T-helper 2 cell (primary cell): ENCODE data around the gene EMID1.
A peak's percentile ranks its signal among the peaks of the same experiment; 100 is the strongest.

Experiments
- DNase-seq, 5 experiments: peaks; one replicate each; pipeline versions ENCODE4 v3.0.0 to v3.0.0-alpha.2; 2012 to 2022

Gene EMID1

DNA sequence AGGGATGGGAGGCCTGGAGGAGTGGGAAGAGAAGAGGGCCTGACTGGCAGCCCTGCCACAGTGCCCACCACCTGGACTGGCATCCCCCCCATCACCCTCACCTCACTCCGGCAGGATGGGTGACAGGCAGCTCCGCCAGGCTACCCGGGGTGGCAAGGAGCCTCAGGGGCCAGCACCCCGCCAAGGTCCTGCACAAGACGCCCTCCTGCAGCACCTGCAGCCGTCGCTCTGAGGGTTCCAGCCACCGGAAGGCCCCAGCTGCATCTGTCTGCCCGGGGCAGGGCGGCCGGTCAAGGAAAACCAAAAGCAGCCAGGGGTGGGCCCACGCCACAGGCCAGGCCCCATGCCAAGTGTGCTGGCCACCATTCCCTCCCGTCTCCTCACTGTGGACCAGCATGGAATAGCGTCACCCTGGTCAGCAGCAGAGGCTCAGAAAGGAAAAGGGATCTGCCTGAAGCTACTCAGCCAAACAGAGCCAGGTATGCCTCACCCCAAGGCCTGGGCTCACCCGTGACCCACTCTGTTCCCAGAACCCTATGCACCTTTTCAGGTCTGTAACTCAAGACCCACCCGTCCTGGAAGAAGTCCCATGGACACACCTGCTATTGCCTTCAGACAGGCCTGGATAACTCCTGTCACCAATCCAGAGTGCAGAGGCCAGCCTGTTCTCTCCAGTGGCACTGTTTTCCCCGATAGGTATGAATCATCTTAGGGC lies 55.1 kb downstream of the EMID1 start:
- DNase-seq: no peak

DNA sequence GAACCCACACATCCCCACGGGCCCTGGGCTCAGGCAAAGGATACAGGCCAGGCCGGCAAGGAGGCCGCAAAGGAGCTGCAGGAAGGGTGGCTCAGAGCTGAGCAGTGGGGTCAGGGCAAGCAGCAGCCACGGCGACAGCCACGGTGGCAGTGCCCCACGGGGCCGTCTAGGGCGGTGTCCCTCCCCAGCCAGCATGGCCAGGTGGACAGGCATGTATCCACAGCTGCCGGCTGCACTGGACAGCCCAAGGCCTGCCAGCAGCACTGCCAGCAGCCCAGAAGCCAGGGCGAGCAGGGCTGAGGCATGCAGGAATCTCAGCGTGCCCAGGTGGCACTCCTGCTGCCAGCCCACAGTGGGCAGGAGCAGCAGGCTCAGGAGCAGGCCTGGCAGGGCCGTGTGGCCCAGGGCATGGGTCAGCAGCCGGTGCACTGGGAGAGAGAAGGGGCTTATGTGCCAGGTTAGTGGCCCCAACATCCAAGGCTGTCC lies 58.1 kb downstream of the EMID1 start:
- DNase-seq: no peak

DNA sequence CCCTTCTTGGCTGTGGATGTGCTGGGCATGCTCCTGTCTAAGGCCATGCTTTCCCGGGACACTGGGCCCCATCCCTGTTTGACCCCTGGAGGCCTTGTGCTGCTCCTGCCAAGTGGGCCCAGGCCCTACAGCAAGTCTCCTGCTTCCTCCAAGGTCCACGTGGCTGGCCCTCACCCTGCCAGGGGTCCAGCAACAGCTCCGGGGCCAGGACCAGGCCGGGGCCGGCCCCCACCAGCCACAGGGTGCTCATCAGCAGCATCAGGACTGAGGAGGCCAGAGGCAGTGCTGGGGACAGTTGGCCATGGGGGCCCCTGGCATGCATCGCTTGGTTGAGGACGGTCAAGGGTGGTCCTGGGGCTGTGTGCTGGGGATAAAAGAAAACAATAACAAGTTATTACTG lies 59.6 kb downstream of the EMID1 start:
- no peak for DNase-seq

DNA sequence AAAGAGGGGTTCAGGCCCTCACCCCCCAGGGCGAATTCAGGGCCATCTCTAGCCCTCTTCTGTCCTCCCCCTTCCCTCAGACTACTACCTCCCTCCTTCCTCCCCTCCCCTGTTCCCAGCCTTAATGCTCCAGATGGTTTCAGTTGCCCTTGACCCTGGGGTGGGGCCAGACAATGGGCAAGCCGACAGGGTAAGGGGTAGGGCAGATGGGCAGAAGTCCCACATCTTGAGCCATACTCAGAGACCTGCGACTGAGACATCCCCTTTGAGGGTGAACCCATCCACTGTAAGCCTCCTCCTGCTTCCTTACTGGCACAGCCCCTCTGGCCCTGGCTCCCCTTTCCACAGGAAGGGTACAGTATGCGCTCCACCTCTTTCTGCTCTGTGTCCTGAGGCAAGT lies 60.2 kb downstream of the EMID1 start:
- DNase-seq: no peak

DNA sequence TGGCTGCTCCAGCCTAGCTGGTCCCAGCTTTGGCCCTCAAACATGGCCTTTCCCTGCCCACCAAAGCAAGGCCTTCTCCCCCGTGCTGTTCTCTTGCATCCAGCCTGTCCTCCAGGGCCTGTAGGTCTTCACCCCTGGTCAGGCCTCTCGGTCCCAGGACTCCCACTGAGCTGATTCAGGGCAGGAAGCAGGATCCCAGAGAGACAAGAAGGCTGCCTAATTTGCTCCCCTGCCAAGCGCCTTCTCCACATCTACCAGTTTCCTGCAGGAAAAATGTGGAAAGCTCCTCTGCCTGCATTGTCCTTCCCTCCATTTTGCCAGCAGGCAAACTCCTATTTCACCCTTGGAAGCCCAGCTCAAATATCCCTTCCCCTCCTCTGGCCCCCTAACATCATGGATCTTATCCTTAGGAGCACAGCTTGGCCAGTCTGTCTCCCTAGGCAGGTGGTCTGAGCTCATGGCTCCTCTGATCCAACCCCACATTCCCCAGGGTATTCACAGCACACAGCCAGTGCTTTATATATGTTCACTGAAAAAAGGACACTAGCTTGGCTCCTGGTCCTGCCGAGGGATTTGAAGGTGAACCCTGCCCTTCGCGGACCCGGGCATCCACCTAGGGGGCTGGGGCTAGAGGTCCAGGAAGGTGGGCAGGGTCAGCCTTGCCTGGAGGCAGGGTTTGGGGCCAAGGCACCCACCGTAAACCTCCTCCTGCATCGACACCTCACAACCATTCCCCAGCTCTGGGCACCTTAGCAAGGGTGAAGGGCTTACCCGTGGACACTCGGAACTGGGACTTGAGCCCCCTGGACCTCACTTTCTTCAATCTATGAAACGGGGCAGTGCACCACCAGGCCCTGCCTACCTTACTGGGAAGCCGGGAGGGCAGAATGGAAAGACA lies 61.1 kb downstream of the EMID1 start:
- DNase-seq: peak in 1 of 5 experiments; percentile 7

DNA sequence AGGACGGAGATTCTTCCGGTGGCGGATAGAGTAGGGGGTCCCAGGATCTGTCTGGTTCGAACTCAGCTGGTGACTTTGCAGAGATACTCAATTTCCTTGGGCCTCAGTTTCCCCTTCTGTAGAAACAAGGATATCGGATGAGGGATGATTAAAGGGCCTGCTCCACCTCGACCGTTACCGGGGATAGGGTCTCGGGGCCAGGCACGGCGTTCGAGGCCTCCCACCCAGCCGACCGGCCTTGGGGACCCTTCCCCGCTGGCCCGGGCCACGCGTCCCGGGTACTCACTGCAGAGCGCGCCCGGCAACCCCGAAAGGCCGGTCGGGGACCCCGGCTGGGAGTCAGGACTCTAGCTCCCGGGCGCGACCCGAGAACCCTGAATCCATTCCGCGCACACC lies 61.8 kb downstream of the EMID1 start:
- DNase-seq: no peak

DNA sequence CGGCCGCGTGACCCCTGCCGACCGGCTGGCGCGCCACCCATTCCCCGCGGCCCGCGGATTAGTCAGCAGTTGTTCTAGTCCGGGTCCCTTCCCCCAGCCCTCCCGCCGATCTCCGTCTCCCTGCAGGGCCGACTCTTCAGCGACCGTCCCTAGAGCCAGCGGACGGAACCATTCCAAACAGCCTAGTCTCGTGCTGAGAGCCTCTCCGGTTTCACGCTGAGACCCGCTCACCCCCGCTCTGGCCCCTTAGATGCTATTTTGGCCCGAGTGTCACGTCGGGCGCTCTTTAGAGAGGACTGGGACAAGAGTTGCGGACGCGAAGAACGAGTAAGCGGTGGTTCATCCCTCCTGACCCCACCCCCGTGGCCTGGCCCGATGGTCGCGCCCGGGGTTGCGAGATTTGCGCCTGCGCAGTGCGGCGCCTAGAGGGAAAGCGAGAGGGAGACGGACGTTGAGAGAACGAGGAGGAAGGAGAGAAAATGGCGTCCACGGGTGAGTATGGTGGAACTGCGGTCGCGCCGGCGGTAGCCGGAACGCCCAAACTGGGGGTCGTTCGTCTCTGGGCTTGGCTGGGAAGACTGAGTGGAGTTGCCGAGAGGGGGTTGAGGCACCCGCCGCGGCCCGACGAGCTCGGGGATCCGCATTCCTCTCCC lies 62.3 kb downstream of the EMID1 start, which contains the start of the genes EWSR1 and RHBDD3:
Gene EWSR1, plus strand, starts transcription at position 411 of the 653 bp plus-strand sequence. Its CDS starts 69 bp downstream, at position 480.
Gene RHBDD3, minus strand, starts transcription at position 124 of the 653 bp plus-strand sequence. CDS start 2,355 bp downstream, outside the sequence.
- DNase-seq: peak; percentile 91 to 96 (median 93)

DNA sequence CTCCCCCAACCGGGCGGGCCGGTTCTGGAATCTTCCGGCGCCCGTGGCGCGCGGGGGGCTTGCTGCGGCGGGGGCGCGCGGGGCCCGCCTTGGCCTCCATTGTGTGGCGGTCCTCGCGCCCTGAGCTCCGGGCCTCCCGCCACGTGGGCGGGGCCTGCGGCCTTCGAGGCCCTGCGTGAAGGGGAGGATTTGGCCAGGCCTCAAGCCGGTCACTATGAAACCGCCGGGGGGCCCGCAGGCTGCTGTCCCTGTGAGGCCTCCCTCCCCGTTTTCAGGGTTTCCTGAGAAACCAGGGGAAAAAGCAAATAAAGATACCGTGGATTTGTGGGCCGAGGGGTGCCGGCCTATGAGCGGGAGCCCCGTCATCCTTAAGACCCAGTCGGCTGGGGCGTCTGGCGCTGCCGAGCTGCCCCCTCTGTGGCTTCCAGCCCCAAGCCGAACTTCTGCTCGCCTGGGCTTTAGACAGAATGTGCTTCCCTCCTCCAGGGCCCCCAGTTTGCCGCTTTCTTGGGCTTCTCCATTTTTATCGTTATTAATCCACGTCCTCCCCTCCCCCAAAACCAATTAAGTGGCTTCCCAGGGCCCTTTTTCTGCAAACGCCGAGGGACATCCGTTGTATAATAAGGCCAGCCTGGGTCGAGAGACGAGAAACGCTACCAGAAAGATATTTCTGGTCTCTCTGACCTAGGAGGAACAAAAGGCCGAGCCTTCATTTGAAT lies 63.0 kb downstream of the EMID1 start:
- peak in 4 of 5 experiments; percentile 18 to 67 (median 38) for DNase-seq

DNA sequence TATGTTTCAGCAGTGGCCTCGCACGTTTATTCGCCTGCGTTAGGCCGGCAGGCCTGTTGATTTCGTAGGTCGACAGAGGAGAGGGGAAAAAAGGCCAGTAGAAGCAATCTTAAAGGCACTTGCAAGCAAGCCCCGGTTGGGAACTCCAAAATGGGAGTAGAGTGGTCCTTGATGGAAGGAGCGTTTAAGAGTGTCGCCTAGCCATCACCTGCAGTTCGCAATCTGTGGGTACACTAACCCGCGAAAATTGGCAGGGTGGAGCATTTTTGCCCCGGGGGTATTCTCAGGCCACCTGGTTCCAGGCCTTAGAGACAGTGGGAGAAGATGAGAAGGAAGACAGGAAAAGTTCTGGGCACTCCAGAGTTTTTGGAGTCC lies 63.5 kb downstream of the EMID1 start:
- peak in 1 of 5 experiments; percentile 19 for DNase-seq

DNA sequence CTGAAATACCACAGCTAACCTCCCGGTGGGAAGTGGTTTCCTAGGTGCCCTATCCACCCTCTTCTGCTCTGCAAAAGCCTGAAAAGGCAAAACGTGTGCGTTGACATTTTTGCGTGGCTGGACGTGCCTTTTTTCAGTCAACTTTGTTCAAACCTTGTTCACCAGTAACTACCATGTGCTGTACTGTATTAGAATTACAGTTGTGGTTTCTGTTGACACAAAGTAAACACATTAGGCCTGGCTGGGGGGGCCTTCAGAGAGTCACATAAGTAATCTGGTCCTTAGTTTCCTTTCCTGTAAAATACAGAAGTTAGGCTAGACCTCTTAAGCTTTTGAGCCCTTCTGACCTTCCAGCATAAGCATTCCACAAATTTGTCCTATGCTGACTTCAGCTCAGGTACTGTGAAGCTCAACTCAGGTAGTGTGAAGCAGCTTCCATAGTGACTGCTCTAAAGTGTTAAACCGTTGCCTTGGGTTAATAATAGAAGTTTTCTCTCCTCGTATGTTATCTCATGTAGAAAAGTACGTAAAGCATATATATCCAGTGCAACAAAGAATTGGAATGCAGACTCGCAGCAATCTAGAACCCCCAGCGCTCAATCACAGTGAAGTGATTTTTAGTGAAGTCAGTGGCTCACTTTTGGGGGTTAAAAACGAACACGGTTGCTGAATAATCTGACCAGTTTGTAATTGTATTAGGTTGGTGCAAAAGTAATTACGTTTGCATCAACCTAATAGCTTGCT lies 64.2 kb downstream of the EMID1 start:
- peak in 1 of 5 experiments; percentile 40 for DNase-seq

DNA sequence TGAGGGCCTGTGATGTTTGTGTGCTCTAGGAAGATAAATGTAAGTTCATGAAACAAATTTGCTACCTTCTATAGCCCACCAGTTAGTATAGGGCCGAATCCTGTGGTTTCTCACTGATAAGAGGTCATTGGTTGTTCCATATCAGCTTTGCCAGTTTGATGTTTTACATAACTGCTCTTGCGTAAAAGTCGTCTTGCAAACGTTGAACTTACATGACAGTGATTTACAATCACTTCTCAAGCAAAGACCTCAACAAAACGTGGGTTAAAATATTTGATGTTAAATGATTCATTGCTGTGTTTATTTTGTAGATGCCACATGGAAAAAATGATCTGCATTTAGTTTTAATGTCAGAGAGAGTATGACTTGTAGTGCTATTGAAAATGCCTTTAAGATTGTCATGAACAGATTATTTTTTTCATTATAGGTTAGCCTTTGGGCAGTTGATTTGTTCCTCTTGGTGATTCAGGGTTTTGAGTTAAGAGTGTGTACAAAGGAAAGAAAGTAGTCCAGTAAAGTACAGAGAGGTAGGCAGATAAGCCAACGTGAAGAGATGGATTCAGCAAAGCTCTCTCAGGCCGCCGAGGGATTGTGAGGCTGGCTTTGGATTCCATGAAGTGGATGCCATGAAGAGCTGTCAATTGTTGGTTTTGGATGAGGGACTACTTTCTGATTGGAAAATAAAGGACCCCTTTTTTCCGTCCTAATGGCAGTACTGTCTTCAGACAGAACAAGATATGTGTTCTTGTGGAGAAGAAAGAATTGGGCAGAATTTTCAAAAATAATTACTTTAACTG lies 65.0 kb downstream of the EMID1 start:
- DNase-seq: no peak

DNA sequence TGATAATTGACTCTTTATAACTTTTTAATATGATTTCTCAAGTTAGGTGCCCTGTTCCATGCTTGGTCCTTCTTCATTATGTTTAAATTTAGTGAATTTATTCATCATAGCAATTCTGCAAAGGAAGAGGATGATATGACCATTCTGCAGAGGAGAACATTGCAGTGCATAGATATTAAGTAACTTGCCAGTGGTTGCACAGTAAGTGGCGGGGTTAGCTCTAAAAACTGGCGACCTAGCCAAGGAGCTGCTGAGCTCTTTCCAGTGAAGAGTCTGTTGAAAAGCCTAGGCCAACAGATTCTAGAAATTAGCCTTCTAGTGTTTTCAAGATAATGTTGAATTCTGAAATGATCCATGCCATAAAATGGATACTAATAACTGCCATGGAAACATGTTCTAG lies 66.9 kb downstream of the EMID1 start:
- no peak for DNase-seq

DNA sequence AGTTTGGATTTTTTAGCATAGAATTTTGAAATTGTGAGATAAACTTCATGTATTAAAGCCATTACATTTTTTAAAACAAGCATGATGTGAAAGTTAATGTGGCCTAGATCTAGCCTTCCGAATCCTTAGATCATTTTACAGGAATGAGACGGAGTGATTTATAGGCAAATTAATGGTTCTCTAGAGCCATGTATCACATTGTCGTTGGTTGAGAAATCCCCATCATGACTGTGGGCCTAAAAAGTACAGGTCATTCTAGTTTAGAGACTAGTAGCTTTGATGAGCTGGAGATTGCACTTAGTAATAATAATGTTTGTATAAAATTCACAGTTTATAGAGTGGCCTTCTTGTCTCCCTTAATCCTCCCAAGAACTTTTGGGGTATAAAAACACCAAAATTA lies 69.5 kb downstream of the EMID1 start:
- no peak for DNase-seq

DNA sequence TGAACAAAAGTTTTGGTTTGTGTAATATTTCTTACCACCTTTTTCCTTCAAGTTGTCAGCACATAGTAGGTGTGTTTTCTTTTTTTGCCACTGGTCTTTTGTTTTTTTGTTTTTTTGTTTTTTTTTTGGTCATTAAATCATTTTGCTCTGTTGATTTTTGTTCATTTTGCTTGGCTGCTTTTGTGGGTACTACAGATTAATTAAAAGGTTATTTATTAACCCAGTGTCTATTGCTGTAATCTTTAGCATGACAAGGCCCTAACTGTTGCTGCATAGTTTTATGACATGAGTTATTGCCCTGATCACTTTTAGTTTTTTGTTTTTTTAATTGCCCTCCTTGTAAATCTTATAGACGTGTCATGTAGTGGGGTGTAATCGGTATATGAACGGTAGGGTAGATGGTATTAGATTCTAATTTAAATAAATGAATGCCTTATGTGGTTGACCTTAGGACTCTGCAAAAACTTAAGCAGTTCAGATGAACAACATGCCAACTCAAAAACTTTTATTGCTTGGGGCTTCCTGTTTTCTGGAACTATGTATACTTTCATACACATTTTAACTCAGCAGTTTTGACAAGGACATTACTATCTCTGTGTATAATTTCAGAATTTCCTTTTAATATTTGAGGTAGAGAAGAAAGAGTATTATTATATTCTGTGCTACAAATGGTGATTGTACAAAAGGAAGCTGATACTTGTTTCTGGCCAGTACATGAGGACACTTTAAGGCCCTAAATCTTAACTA lies 70.3 kb downstream of the EMID1 start:
- DNase-seq: no peak

DNA sequence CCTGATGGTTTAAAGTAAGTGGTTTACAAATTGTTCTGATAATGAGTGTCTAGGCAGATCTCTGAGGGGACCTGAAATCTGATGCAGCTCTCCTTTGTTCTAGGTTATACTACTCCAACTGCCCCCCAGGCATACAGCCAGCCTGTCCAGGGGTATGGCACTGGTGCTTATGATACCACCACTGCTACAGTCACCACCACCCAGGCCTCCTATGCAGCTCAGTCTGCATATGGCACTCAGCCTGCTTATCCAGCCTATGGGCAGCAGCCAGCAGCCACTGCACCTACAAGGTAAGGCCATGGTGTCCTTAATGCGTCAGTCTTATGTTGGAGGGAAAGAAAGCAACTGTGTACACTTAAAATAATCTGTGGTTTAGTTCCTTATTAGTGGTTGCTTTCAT lies 72.2 kb downstream of the EMID1 start:
- DNase-seq: no peak

DNA sequence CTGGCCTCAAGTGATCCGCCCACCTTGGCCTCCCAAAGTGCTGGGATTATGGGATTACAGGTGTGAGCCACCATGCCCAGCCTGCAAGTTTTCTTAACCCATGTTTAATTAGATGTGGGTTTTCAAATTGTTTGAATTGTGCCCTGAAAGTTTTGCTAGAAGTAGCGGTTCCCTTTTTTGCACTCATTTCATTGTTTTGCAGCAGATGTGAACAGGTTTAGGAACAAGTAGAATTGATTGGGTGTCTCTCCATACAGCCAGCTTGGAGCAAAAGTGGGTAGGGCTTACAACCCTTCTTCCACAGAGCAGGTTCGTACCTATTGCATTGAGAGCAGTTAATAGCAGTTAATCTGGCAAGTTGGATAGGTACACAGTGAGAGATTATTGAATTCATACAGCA lies 78.5 kb downstream of the EMID1 start:
- no peak for DNase-seq

DNA sequence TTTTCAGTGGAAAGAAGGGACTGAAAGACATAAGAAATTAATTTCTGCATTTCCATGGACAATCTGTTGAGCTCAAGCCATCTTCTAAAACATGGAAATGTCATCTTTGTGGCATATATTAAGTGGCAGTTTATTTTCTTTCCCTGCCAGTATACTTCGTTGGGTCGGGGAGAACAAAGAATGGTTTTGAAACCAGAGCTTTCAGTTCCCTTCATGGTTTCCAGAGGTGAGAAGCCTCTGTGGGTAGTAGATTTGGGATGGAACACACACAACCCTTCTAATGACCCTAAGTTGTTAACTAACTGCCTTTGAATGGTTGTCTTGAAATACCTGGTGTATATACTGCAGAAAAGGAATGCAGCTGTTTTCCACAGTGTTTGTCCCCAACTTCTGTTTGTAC lies 83.1 kb downstream of the EMID1 start:
- DNase-seq: no peak

DNA sequence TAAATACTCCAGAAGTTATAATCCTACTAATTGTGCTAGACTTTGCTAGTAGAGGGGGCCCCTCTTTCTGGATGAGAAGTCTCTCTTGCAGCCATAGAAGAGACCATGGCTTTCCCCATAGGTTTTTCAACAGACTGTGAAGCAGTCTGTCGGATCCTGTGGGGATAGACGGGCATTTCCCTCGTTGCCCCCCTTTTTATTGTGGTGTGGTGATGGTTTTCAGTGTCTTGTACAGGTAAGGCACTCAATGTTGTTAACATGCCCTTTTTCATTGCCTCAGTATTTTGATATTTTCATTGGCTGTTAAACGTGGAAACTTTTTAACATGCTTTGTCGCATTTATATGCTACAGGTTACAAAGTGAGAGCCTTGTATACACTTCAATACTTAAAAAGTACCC lies 84.4 kb downstream of the EMID1 start:
- DNase-seq: no peak

DNA sequence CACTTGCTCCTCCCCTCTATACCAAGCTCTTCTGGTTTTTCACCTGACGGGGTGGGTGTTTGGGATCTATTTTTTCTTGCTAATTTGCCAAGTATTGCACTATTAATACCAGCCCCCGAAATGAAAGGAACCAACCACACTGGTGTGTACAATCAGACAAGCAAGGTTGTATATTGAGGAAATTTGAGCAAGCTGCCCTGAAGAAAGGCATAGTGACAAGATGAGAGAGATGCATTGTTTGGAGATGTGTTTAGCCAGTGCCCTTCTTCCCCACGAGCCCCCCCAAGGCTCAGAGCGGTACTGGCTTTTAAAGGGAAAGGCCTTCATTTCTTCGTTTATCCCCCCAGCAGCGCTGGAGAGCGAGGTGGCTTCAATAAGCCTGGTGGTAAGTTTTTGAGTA lies 85.5 kb downstream of the EMID1 start:
- DNase-seq: no peak

DNA sequence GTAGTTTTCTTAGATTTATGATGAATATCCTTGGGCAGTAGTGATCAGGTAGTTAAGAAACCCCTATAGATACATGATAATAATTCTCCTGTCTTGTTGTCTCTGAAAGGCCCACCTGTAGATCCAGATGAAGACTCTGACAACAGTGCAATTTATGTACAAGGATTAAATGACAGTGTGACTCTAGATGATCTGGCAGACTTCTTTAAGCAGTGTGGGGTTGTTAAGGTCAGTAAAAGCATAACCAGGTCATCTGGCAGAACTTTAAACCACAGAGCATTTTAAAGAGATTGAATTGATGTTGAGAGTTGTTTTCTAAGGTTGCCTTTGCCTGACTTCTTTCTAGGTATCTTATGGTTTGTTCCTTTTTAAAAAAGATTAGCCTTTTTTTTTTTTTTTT lies 86.7 kb downstream of the EMID1 start:
- no peak for DNase-seq
